Mesodermal cell (in vitro differentiated cells): ENCODE results near the gene MSRB1.
"Not testable (repeated sequence)": the region's sequence is repeated elsewhere in the genome, so short reads cannot be mapped to it uniquely, and the experiment has no call there.

Source experiments
- H3K27ac ChIP-seq: 2 replicates; pipeline ENCODE4 v1.7.0; 2013; ENCODE audit warnings: mild to moderate bottlenecking, low read depth, low read length, moderate library complexity; ENCODE audit not compliant: severe bottlenecking
- H3K36me3 ChIP-seq: 2 replicates; pipeline ENCODE4 v1.7.1; 2013; ENCODE audit warnings: mild to moderate bottlenecking, low read length, moderate library complexity; ENCODE audit not compliant: control insufficient read depth, insufficient read depth
- H3K4me1 ChIP-seq: one replicate; pipeline ENCODE4 v1.7.1; 2013; ENCODE audit warnings: mild to moderate bottlenecking, low read length; ENCODE audit not compliant: insufficient read depth, control insufficient read depth, poor library complexity, severe bottlenecking
- H3K4me3 ChIP-seq: 2 replicates; pipeline ENCODE4 v1.7.0; 2013; ENCODE audit warnings: low read length, control low read depth, mild to moderate bottlenecking; ENCODE audit not compliant: insufficient read depth, poor library complexity, severe bottlenecking; ENCODE audit errors: extremely low read depth
- H3K9me3 ChIP-seq: 2 replicates; pipeline ENCODE4 v1.7.1; 2013; ENCODE audit warnings: mild to moderate bottlenecking, low read length, moderate library complexity; ENCODE audit not compliant: control insufficient read depth
- whole genome bisulfite sequencing, 2 experiments: methylation state at CpG; one replicate each; pipeline ENCODE4 v1.1.5; 2013; ENCODE audit warnings: missing lambda C conversion rate in 2 of 2; ENCODE audit not compliant: insufficient coverage in 2 of 2; 5-methylcytosine and 5-hydroxymethylcytosine counted together

Gene MSRB1

DNA sequence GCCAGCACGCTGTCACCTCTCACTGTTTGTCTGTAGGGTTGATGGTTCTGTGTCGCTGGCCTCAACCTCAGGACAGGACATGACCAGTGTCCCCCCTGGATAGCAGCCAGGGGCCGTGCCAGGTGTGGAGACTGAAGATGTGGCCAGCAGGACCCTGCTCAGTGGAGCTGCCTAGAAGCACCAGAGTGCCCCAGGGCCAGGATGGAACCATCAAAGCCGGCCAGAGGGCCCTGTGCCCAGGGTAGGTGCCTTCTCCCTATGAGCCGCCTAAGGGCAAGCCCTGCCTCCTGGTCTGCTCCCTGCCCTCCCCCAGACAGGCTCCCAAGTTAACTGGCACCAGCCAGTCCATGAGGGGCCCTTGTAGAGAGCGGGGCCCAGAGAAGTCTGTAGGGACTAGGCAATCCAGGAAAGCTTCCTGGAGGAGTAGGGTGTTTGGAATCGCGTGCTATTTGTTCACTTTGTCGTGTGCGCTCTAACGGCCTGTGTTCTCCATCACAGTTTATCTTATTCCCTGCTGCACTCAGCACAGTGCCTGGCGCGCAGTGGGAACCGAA is 15.8 kb upstream of the MSRB1 start:
- whole genome bisulfite sequencing, 2 experiments, result 61 to 63% methylated on average over 9 to 14 of the region's 14 CpGs
- Histone ChIP-seq H3K36me3 (peaks cover 25% of the 10 kb centered on the region), H3K27ac (no peak overlapping the region), H3K4me3 (peak overlapping the region; percentile 90), H3K4me1 (peaks cover 24% of the 10 kb centered on the region), H3K9me3 (no peaks in the 10 kb centered on the region)

DNA sequence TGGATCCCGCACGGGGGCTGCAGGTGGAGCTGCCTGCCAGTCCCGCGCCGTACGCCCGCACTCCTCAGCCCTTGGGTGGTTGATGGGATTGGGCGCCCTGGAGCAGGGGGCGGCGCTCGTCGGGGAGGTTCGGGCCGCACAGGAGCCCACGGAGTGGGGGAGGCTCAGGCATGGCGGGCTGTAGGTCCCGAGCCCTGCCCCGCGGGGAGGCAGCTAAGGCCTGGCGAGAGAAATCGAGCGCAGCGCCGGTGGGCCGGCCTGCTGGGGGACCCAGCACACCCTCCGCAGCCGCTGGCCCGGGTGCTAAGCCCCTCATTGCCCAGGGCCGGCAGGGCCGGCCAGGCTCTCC is 15.1 kb upstream of the MSRB1 start:
- not testable (repeated sequence) for H3K9me3 ChIP-seq
- 97 to 98% methylated on average over 12 to 30 of the region's 30 CpGs for WGBS, 2 experiments

DNA sequence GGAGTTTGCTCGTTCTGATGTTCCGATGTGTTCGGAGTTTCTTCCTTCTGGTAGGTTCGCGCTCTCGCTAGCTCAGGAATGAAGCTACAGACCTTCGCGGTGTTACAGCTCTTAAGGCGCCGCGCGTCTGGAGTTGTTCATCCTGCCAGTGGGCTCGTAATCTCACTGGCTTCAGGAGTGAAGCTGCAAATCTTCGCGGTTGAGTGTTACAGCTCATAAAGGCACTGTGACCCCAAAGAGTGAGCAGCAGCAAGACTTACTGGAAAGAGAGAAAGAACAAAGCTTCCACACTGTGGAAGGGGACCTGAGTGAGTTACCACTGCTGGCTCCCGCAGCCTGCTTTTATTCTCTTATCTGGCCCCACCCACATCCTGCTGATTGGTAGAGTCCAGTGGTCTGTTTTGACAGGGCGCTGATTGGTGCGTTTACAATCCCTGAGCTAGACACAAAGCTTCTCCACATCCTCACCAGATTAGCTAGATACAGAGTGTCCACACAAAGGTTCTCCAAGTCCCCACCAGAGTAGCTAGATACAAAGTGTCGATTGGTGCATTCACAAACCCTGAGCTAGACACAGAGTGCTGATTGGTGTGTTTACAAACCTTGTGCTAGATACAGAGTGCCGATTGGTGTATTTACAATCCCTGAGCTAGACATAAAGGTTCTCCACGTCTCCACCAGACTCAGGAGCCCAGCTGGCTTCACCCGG is 14.6 kb upstream of the MSRB1 start:
- not testable (repeated sequence) for H3K4me3 ChIP-seq, H3K9me3 ChIP-seq, H3K27ac ChIP-seq
- Histone ChIP-seq H3K4me1 (peaks cover 13% of the 10 kb centered on the region), H3K36me3 (peaks cover 13% of the 10 kb centered on the region)
- WGBS, 2 experiments, result 93 to 96% methylated on average over 17 to 19 of the region's 22 CpGs

More for the DNA sequence above, 15.1 kb upstream of the MSRB1 start:
- not testable (repeated sequence) for H3K4me3 ChIP-seq, H3K27ac ChIP-seq
- Histone ChIP-seq H3K4me1 (peaks cover 18% of the 10 kb centered on the region), H3K36me3 (peaks cover 18% of the 10 kb centered on the region)

DNA sequence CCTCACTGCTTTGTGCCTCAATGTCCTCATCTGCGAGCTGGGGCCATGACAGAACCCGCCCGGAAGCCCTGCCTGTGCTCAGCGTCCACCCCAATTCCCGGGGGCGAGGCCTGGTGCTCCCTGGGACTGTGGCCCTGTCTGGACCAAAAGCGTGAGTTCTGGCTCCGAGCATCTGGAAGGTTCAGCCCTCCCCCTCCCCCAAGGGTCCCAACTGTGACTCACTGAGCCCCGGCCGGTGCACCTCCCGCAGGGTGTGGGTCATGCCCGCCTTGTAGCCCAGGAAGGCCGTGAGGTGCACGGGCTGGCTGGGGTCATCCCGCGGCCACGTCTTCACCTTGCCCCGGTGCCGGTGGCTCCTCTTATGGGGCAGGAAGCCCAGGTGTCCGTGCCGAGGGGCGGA is 10.7 kb upstream of the MSRB1 start:
- 91 to 94% methylated on average over 21 to 22 of the region's 22 CpGs for WGBS, 2 experiments
- H3K4me1 ChIP-seq, result no peaks in the 10 kb centered on the region
- H3K27ac ChIP-seq, result no peak overlapping the region
- H3K4me3 ChIP-seq, result no peak overlapping the region
- no peaks in the 10 kb centered on the region for H3K9me3 ChIP-seq
- no peaks in the 10 kb centered on the region for H3K36me3 ChIP-seq

DNA sequence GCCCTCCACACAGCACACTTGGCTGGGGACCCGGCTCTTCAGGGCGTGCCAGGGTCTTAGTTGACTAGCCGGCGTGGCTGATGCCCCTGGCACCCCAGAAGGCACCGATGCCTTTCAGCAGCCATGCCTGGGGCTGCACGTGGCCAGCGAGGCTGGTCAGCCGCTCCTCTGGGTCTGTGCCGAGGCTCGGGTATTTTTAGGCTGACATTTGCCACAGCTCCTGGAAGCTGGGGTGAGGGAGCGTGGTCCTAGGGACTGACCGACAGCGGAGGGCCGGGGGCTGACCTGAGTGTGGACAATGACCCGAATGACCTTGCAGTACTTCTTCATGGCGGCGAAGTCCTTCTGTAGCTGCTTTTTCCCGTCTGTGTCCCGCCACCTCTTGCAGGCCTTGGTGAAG is 7.6 kb upstream of the MSRB1 start:
- H3K4me3 ChIP-seq, result no peak overlapping the region
- H3K9me3 ChIP-seq, result no peaks in the 10 kb centered on the region
- 93% methylated on average over 17 to 19 of the region's 19 CpGs for WGBS, 2 experiments
- H3K4me1 ChIP-seq, result no peaks in the 10 kb centered on the region
- H3K27ac ChIP-seq, result no peak overlapping the region
- H3K36me3 ChIP-seq, result no peaks in the 10 kb centered on the region

DNA sequence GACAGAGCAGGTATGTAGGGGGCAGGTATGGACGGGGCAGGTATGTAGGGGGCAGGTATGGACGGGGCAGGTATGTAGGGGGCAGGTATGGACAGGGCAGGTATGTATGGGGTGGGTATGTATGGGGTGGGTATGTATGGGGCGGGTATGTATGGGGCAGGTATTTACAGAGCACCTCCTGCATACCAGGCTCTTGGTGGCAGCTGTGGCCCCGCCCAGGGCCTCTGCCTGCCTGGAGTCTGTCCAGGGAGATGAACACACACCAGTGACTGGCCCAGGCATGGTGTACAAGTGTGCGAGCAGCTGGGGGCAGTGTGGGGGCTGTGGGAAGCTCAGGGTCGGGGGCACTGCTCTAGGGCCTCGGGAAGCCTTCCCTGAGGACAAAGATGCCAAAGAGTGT is 7.0 kb upstream of the MSRB1 start:
- H3K4me1 ChIP-seq, result no peaks in the 10 kb centered on the region
- no peak overlapping the region for H3K27ac ChIP-seq
- WGBS, 2 experiments, result 81 to 89% methylated on average over 4 of the region's 7 CpGs
- H3K9me3 ChIP-seq, result no peaks in the 10 kb centered on the region
- no peak overlapping the region for H3K4me3 ChIP-seq
- no peaks in the 10 kb centered on the region for H3K36me3 ChIP-seq

DNA sequence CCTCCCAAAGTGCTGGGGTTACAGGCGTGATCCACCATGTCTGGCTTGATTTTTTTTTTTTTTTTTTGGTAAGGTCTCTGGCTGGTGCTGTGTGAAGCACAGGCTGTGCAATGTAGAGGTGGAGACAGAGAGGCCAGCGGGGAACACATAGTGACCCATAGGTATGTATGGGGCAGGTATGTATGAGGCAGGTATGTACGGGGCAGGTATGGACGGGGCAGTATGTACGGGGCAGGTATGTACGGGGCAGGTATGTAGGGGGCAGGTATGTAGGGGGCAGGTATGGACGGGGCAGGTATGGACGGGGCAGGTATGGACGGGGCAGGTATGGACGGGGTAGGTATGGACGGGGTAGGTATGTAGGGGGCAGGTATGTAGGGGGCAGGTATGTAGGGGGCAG is 6.5 kb upstream of the MSRB1 start:
- Histone ChIP-seq H3K27ac (no peak overlapping the region), H3K4me3 (no peak overlapping the region), H3K36me3 (no peaks in the 10 kb centered on the region), H3K9me3 (no peaks in the 10 kb centered on the region), H3K4me1 (no peaks in the 10 kb centered on the region)
- WGBS, 2 experiments, result 97 to 100% methylated on average over 3 to 8 of the region's 11 CpGs

DNA sequence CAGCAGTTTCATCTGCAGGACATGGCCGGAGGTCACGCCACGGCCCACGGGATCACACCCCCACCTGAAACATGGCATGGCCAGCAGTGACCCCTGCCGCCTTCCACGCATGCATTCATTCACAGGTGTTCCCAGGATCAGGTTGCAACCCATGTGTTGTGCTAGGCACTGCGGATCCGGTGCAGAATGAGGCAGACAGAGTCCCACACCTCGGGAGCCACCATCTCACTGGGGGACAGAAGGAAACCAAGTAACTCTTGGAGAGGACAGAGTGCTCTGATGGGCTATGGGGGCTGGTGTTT is 4.3 kb upstream of the MSRB1 start:
- H3K4me3 ChIP-seq, result no peak overlapping the region
- H3K36me3 ChIP-seq, result no peaks in the 10 kb centered on the region
- peaks cover under 1% of the 10 kb centered on the region for H3K4me1 ChIP-seq
- 91 to 93% methylated on average over 7 to 9 of the region's 9 CpGs for WGBS, 2 experiments
- no peaks in the 10 kb centered on the region for H3K9me3 ChIP-seq
- H3K27ac ChIP-seq, result no peak overlapping the region

DNA sequence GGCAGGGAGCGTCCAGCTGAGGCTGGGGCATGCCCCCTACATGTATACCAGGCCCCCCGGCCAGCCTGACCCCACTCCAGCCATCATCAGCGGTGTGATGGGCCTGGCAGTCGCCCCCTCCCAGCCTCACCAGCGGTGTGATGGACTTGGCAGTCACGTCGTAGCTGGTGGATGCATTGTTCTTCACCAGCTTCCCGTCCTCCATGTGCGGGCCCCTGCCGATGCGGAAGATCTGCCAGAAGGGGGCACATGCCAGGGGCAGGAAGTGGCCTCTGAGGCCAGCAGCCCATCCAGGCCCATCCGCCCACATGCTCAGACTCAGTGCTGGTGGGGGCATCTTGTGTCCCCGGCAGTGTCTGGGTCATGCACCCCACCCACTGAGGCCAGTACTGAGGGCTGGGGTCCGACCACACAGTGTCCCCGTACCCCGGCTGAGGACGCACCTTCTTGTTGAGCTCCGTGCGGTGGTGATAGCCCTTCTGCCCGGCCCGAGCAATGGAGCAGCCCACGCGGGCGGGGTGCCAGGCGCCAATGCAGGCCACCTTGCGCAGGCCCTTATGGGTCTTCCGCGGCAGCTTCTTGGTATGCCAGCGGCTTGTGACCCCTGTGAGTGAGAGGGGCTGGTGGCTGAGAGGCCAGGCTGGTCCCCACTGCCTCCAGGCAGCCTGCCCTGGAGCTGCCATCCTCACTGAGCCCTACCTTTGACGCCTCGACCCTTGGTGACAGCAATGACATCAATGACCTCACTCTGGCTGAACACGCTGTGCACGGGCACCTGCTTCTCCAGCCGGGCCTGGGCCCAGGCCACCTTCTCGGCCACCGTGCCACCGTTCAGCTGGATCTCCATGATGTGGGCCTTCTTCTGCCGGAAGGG is 3.7 kb upstream of the MSRB1 start:
- no peak overlapping the region for H3K27ac ChIP-seq
- H3K9me3 ChIP-seq, result no peaks in the 10 kb centered on the region
- WGBS, 2 experiments, result 90 to 92% methylated on average over 34 to 35 of the region's 38 CpGs
- H3K4me1 ChIP-seq, result peaks cover 4% of the 10 kb centered on the region
- no peaks in the 10 kb centered on the region for H3K36me3 ChIP-seq
- H3K4me3 ChIP-seq, result no peak overlapping the region

DNA sequence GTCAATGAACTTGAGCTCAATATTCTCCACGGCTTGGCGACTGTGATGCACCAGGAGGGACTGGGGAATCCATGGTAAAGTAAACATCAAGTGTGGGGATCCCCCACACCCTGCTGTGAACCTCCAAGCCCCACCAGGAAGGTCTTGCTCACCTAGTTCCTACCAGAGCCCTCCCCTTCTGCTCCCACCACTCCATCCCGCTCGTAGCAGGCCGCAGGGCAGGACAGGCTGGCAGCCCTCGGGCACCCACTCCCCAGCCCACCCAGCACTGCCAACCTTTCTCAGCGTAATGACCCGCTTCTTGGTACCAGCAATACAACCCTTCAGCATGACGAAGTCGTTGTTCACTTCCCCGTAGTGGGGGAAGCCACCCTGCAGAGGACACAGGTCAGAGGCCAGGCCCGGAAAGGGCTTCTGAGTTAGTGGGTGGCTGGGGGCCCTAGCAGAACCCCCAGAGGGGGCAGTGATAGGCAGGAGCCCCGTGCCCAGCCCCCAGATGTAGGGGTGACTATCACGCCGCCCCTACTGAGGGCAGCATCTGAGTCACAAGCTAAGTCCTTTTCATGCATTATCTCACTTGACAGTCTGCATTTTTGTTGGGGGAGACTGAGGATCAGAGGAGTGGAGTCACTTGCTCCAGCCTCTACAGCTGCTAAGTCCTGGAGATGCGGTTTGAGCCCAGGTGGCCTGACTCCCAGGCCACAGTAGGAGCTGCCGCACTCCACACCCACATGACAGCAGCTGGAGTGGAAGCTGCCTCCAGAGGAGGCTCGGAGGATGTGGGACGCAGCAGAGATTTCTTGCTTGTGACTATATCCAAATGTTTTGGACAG is 2.8 kb upstream of the MSRB1 start:
- 93 to 96% methylated on average over 13 to 15 of the region's 19 CpGs for WGBS, 2 experiments
- H3K4me3 ChIP-seq, result no peak overlapping the region
- no peak overlapping the region for H3K27ac ChIP-seq
- H3K9me3 ChIP-seq, result no peaks in the 10 kb centered on the region
- peaks cover 2% of the 10 kb centered on the region for H3K36me3 ChIP-seq
- peaks cover 4% of the 10 kb centered on the region for H3K4me1 ChIP-seq
